Endodermal cell (in vitro differentiated cells): ENCODE measurements around the gene SMIM45.

Experiments
- DNase-seq: peaks from one replicate; pipeline ENCODE4 v3.0.0-alpha.2; 2017
- H3K27ac ChIP-seq: 2 replicates; pipeline ENCODE4 v1.5.1; 2013; ENCODE audit warnings: mild to moderate bottlenecking, low read depth, low read length, moderate library complexity
- H3K27me3 ChIP-seq: 2 replicates; pipeline ENCODE4 v1.6.1; 2013; ENCODE audit warnings: mild to moderate bottlenecking, low read length, moderate library complexity; ENCODE audit not compliant: insufficient read depth, control insufficient read depth, poor library complexity, severe bottlenecking
- H3K36me3 ChIP-seq: 2 replicates; pipeline ENCODE4 v1.7.0; 2013; ENCODE audit warnings: mild to moderate bottlenecking, low read length, moderate library complexity; ENCODE audit not compliant: control insufficient read depth, insufficient read depth
- H3K4me1 ChIP-seq: one replicate; pipeline ENCODE4 v1.7.0; 2013; ENCODE audit warnings: low read length; ENCODE audit not compliant: control insufficient read depth, insufficient read depth
- H3K4me3 ChIP-seq: 2 replicates; pipeline ENCODE4 v1.5.1; 2013; ENCODE audit warnings: mild to moderate bottlenecking, low read length, moderate library complexity
- H3K9ac ChIP-seq: 2 replicates; pipeline ENCODE4 v1.6.1; 2013; ENCODE audit warnings: mild to moderate bottlenecking, low read length, moderate library complexity; ENCODE audit not compliant: poor library complexity, severe bottlenecking; ENCODE audit errors: extremely low read depth
- H3K9me3 ChIP-seq: 2 replicates; pipeline ENCODE4 v1.6.1; 2013; ENCODE audit warnings: mild to moderate bottlenecking, low read length, moderate library complexity; ENCODE audit not compliant: control insufficient read depth
- H3K27ac Mint-ChIP-seq: 2 replicates; pipeline ENCODE4 v1.8.0; 2020; ENCODE audit warnings: mixed read lengths
- H3K27me3 Mint-ChIP-seq: 2 replicates; pipeline ENCODE4 v1.8.0; 2021; ENCODE audit warnings: mild to moderate bottlenecking, mixed read lengths; ENCODE audit not compliant: insufficient read depth
- H3K36me3 Mint-ChIP-seq: 2 replicates; pipeline ENCODE4 v1.8.0; 2020; ENCODE audit warnings: low read depth, mixed read lengths
- H3K4me1 Mint-ChIP-seq: 2 replicates; pipeline ENCODE4 v1.8.0; 2020; ENCODE audit warnings: mixed read lengths
- H3K4me3 Mint-ChIP-seq: 2 replicates; pipeline ENCODE4 v1.8.0; 2020; ENCODE audit warnings: mild to moderate bottlenecking, moderate library complexity, mixed read lengths
- H3K9me3 Mint-ChIP-seq: 2 replicates; pipeline ENCODE4 v1.8.0; 2020; ENCODE audit warnings: mild to moderate bottlenecking, mixed read lengths
- CTCF ChIP-seq: fragments of 200-600 bp; sonication (generic); conservative IDR thresholded peaks from 2 replicates; pipeline ENCODE4 v1.5.0; 2021; ENCODE audit warnings: antibody characterized with exemption, mild to moderate bottlenecking
- WGBS, 2 experiments: methylation state at CpG; one replicate each; pipeline versions ENCODE4 v1.1.5 to v1.1.7; 2013; ENCODE audit warnings: missing lambda C conversion rate in 2 of 2, mixed read lengths in 1 of 2; ENCODE audit not compliant: insufficient coverage in 1 of 2, insufficient read length in 1 of 2; 5-methylcytosine and 5-hydroxymethylcytosine counted together

SMIM45 gene

GRCh38 chr22:41915035-41915785 lies 36.7 kb upstream of the SMIM45 start, which contains the start of gene SHISA8:
Gene SHISA8, minus strand, starts transcription at chr22:41915074. Its CDS starts 407 bp downstream, at chr22:41914667.
- Mint-ChIP-seq H3K36me3 (no peaks in the 10 kb centered on the region), H3K27me3 (peaks cover 82% of the 10 kb centered on the region), H3K27ac (no peak within 1 kb of the TSS), H3K4me3 (peak within 1 kb of the TSS; percentile 42), H3K4me1 (peaks cover 7% of the 10 kb centered on the region), H3K9me3 (no peaks in the 10 kb centered on the region)
- Histone ChIP-seq H3K9me3 (no peaks in the 10 kb centered on the region), H3K9ac (no peak within 1 kb of the TSS), H3K36me3 (no peaks in the 10 kb centered on the region), H3K27ac (no peak within 1 kb of the TSS), H3K4me3 (peak within 1 kb of the TSS; percentile 69), H3K27me3 (peaks cover 96% of the 10 kb centered on the region), H3K4me1 (peaks cover 5% of the 10 kb centered on the region)
- no peak for TF ChIP-seq CTCF
- WGBS, 2 experiments = 4 to 8% methylated on average over 31 to 57 of the region's 63 CpGs
- peak; percentile 83 for DNase-seq

- H3K4me1 ChIP-seq = no peaks in the 10 kb centered on the region
- no peak for DNase-seq
- peak overlapping the region; percentile 42 for H3K4me3 Mint-ChIP-seq
Observed at GRCh38 chr22:41915786-41916493, 36.0 kb upstream of the SMIM45 start.

More at GRCh38 chr22:41915786-41916493, 36.0 kb upstream of the SMIM45 start:
- TF ChIP-seq CTCF = no peak
- 31 to 40% methylated on average over 3 to 11 of the region's 11 CpGs for WGBS, 2 experiments
- peak overlapping the region; percentile 69 for H3K4me3 ChIP-seq
- H3K27ac ChIP-seq = no peak overlapping the region
- no peaks in the 10 kb centered on the region for H3K36me3 Mint-ChIP-seq
- H3K9me3 Mint-ChIP-seq = no peaks in the 10 kb centered on the region
- no peak overlapping the region for H3K9ac ChIP-seq
- peaks cover 7% of the 10 kb centered on the region for H3K4me1 Mint-ChIP-seq
- no peak overlapping the region for H3K27ac Mint-ChIP-seq
- H3K36me3 ChIP-seq = no peaks in the 10 kb centered on the region
- H3K27me3 ChIP-seq = peaks cover 89% of the 10 kb centered on the region
- H3K27me3 Mint-ChIP-seq = peaks cover 78% of the 10 kb centered on the region
- no peaks in the 10 kb centered on the region for H3K9me3 ChIP-seq
